ENCODE results near the gene GRB10.
"Not testable (repeated sequence)": the region's sequence is repeated elsewhere in the genome, so short reads cannot be mapped to it uniquely, and the experiment has no call there.

The GRB10 gene

DNA sequence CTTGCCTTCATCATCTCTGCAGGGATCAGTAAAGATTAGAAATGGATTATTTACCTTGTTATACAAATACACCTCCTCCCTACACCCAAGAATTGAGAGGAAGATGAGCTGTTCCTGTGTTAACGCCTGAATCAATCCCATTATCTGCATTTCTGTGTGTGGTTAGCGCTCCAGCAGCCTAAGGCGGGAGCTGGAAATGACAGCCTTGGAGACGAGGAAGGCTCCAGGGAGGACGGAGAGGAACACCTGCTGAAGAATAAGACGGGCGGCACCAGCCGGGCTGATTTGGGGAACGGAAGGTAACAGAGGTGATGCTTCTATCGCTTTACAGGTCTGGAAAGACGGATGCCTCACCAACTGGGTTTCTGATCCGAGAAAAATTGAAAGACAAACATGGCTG is 183.3 kb downstream of the GRB10 start:
- DNase-seq, result no peak

DNA sequence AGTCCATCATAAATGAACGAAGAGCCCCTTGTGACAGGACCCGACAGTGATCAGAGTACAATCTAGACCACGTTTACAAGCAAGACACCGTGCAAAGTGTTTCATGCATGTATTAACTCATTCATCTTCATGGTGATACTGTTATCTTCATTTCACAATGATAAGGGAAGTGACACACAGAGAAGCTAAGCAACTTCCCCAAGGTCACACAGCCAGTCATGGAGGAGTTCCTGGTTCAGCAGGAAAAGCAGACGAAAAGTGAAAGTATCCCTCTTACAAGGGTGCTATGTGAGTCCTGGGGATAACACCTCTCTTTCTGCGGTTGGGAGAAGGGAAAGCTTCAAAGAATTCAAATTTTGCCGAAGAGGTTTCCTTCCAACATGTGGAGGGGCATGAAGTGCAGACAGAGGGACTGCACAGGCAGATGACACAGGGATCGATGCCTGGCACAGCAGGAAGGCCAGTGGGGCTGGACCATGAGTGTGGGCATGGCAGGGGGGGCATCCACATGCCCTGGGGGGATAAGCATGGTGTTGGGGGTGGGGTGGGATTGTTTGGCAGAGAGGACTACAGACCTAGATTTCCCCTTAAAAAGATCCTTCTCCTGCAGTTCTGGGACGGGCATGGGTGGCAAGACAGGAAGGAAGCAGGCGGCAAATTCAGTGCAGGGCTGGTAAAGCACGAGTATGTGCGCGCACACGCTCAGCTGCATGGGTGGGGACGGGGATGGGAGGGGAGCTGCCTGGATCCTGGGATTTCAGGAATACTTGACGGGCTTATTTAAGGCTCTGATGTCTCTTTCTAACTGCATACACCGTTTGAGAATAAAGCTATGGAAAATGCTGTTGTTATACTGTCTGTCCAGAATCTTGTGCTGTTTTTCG is 184.0 kb downstream of the GRB10 start:
- no peak for DNase-seq

DNA sequence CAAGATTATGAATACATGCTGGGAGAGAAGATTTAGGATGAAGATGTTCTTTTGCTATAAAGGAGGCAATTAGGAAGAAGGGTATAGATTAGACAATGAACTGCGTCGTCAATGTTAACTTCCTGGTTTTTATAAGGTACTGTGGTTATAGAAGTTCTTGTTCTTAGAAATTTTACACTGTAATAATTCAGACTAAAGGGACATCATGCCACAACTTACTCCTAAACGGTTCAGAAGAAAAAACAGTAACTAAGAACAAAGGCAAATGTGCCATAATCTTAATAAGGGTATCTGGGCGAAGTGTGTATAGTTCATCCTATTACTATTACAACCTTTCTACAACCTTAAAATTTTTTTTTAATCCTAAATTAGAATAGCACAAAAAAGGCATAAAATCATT is 186.2 kb downstream of the GRB10 start:
- no peak for DNase-seq

DNA sequence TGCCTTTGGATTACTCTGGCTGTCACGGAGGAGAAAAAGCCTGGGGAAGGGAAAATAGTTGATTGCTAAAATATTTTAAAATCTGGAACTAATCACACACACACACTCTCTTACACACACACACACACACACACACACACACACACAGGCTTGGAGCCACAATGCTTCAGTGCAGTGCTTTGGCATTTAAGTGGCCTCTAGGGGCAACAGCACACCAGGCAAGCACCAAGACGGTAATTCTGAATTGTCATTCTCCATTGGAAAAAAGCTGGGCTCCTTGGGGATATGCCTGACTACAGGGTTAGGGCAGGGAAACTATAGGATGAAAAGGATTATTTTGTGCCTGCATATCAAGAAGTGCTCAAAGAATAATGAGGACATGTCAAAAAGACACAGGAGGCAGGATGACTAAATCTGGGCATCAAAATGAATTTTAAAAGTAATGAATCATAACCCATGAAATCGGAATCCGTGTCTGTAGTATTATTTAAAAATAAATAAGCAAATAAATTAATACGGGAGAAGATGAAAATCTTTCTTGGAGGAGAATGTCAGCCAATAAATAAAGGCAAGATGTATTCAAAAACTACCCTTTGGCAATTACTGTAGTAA is 187.1 kb downstream of the GRB10 start:
- no peak for DNase-seq

DNA sequence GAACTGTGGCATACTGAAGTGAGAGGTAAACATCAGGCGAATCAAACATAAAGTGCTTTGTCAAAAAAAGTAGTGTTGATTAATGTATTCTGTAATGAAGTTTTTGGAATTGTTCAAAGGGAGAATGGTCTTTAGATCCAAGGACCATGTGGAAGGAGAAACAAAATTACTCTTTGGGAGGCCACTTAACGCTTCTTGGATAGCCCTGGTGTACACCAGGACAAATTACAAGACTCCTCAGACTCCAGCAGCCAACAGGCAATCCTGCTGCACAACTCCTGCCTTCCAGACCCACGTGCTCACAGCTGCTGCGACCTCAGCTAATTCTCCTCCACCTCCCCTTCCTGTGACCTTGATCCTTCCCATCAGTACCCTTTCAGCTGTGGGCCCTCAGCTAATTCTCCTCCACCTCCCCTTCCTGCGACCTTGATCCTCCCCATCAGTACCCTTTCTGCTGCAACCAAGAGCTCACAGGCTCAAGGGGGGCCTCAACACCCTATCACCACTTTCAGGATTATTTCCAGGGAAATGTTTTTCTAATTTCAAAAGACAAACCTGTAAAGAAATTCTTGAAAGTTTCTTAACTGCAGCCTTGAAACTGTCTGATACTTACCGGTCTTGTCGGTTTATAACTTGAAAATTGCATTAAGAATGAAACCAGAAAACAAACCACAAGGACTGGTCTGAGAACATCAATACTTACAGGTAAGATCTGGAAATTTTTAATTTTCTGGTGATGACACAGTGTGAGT is 187.8 kb downstream of the GRB10 start:
- no peak for DNase-seq

DNA sequence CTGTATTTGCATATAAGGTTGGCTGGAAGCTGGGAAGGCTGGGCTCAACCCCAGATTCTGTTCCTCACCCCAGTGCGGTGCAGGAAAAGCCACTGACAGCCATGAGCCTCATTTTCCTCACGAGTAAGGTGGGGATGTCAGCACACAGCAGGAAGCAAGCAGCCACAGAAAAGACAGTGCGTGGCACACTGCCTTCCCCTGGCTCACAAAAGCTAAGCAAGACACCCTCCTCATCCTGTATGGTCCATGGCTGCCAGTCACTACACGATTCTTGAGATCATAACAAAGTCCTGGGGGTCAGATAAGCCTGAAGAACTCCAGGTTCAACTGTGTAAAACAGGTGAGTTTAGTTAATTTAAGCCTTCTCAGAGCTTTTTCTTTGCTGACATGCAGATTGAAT is 188.6 kb downstream of the GRB10 start:
- DNase-seq, result no peak

DNA sequence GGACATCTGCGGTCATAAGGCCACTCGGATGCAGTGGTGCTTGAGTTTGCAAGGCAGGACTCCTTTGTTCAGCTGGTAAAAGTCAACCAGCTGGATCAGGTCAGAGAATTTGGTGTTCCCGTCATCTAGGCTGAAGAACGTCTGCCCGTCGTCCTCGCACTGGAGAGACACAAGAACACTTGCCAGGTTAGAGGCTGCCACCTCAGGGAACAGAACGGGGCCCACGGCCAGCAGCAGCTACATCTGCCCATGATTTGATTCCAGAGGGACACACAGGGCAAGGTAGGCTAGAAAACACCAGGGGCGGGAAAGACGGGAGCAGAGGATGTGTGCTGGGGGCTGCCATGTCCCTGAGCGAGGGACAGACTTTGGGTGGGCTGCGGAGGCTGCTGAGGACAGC is 189.8 kb downstream of the GRB10 start:
- DNase-seq, result no peak

DNA sequence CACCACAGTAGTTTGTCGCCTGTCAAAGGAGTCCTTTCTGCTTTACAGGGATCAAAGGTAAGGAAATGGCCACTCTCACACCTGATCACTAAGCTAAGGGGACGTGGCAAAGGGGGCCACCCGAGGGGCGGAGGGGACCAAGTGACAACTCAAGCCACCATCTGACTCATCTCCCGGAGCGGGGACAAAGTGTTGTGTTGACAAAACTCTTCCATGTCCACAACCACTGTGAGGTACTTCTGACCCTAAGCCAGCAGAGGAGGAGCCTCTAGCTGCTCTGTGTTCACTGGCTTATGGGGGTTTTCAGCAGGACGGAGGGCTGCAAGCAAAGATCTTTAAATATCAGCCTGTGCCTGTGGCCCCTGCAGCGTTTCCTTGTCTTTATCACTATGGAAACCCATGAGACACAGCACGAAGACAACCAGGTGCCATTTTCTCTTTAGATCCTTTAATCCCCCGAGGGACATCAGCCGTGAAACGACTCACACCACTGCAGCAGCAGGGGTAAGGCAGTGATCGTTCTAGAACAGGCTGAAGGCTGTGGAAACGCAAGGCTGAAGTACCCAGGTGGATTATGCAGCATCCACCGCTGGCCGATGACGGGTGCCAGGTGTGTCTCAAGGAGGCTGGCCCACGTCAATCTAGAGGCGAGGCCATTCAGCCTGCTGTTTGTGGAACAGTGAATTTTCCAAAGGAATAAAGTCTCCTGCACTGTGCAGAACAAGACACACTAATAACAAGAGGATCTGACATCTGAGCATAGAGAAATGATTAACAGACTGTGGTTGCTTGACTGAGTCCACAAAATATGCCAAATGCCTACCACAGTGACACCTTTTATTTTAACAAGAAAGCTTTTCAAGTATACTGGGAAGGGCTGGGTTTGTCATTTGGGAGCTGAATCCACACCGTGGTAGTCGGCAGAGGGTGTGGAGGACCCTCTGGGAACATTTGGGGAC is 190.9 kb downstream of the GRB10 start:
- DNase-seq, result no peak

DNA sequence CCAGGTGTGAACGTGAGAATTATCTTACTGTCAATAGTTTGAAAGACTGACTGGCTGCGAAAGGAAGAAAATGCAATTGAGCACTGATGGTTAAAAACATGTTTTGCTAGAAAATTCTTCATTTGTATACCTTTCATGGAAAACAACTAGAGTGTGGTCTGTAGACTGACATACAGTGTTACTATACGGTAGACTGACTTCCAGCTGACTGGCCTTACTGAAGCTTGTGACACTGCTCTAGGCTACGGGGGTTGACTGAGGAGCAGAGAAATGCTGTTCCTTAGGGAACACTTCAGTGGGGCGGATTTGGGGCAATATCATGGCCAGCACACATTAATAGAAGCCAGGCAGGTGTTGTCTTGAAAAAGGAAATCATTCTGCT is 191.6 kb downstream of the GRB10 start:
- DNase-seq, result no peak

DNA sequence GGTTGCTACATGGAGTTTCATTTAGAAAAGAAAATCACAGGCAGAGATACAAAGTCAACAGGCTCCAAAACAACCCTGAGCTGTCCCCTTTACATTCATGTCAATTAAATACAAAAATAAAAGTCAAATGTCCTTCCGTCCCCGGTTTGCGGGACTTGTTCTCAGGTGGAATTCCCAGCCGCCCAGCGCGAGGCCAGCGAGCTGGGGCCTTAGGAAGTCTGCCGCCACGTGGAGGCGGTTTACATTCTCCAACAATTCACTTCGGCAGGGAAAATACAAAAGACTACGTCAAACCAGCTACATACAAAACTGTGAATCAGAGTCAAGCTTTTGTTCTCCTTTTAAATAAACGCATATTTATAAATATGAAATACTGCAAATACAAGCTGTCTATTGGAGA is 192.2 kb downstream of the GRB10 start:
- no peak for DNase-seq

DNA sequence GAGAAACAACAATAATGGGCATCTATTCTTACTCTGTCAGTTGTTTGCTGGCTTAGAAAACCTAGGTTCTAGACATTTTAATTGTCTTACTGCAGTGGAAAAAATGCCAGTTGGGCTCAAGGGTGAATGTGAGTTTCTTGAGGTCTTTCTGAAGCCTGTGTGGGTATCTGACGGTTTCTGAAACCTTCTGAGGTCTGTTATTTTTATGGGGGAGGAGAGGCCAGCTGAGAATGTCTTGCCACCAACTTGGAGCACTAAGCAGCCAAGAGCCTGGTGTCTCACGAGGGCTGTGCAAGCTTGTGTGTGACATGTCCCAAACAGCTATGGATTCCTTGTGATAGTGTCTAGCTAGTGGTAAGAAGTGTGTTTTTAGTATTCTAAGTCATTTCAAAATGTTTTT is 193.3 kb downstream of the GRB10 start:
- no peak for DNase-seq

DNA sequence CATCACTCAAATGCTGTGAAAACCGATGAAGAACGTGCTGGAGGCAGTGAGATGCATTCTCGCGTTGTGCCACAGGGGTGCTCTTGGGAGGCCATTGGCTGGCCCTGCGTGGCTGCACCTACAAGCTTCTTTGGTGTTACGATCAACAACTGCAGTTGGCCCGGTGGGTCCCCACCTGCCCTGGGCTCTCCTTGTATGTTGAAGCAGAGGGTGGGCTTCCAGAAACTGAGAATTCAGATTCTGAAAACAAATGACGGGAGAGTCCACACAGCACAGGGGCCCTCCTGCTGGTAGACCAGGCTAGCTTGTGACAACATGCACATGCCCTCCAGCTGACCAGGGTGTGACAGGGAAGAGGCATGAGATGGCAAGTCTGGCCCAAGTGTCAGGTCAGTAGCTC is 193.8 kb downstream of the GRB10 start:
- DNase-seq, result no peak

DNA sequence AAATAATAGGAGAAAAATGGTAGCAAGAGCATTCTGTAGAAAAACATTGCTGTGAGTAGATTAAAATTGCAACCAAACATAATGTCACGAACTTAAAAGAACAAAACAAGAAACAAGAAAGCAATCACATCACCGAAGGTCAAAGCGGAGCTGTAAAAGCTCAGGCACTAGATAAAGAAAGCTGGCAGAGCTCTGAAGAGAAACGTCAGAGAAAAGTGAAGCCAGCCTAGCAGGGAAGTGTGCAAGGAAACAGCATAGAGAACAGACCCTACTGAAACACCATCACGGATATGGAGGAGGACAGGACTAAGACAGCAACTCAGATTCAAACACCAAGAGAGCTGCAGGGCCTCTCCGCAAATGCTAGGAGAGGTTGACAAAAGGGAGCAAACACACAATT is 195.0 kb downstream of the GRB10 start:
- DNase-seq, result no peak

DNA sequence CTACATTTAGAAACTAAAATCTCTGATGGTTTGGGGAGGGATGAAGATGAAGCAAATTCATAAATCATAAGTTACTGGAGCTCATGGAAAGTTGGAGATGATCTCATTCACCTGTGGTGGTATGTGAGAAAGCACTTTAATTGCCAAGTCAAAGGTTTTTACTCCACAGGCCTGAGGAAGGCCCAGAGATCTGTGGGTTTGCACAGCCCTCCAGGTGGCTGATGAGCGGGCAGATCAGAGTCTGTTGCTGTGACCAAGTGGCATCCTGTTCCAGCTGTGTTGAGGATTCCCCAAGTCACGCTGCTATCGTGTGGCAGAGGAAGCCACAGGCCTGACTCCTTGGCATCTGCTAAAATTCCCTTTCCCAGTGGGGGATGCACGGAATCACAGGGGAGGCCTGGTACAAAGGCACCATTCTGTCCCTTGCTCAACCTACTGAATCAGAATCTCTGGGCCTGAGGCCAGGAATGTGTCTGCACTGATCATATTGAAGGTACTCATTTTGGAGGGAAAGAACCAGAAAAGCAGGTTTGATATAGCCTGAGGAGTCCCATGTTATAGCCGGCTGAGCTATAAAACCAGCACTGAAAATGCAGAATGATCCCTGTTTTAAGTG is 197.8 kb downstream of the GRB10 start:
- no peak for DNase-seq

DNA sequence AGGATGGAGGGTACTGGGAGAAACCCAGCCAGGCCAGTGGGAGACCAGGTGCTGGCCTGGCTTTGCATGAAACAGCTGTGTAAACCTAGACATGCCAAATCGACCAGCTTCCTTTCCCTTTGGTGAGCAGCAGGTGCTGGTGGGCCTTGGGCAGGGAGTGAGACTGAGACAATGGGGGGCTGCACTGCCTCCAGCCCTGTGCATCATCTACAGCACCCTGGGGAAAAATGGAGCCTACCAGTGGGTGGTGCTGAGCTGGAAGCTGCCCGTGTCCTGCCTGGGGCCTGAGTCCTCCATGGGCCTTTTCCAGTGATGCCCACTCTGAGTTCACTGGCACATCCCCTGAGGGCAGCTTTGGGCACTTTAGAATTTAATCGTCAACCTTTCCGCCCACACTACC is 198.3 kb downstream of the GRB10 start:
- no peak for DNase-seq

DNA sequence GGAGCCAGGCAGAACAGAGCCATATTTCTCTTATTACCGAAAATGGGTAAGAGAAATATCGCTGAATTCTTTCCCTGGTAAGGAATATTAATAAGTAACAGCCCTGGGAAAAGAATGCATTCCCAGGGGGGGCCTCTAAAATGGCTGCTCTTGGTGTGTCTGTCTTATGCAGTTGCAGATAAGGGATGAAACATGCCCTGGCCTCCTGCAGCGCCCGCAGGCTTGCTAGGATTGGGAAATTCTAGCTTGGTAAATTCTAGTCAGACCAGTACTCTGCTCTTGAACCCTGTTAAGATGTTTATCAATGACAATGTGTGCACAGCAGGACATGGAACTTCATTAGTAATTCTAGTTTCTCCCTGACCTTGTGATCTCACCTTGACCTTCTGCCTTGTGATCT is 199.4 kb downstream of the GRB10 start:
- DNase-seq, result not testable (repeated sequence)

DNA sequence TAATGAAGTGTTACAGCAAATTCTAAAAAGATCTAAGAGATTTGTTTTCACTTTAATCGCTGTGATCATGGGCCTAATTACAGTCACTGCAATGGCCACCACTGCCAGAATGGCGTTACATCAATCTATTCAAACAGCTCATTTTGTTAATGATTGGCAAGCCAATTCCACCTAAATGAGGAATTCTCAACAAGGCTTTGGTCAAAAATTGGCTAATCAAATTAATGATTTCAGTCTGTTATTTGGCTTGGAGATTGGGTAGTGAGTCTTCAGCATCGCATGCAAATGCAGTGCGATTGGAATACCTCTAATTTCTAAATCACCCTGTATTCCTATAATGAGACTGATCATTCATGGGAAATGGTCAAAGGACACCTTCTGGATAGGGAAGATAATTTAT is 200.4 kb downstream of the GRB10 start:
- not testable (repeated sequence) for DNase-seq

DNA sequence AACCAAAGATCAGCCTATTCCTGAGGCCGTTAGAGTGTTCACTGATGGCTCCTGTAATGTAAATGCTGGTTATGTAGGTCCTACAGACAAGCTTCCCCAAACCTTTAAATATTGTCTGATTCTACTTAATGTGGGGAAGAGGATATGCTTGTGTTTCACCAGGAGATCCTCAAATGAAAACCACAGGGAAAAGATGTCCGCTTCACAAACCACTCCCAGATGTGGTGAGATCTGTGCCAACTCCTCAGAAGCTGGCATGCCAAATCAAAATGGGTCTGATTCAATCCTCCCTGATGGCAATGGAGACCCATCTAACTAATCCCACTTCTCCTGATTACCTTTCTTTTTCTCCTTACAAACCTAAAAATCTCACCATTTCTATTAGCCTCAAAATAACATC is 202.0 kb downstream of the GRB10 start:
- not testable (repeated sequence) for DNase-seq

DNA sequence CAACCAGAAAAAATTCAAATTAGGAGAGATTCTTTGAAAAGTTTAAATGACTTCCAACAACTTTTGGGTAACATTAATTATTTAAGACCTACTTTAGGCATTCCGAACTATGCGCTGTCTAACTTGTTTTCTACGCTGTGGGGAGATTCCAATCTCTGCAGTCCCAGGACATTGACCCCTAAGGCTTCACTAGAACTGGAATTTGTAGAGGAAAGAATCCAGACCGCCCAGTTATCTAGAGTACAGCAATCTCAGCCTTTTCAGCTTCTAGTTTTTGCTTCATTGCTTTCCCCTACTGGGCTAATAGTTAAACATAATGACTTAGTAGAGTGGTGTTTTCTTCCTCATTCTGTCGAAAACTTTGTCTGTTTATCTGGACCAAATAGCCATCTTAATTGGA is 202.6 kb downstream of the GRB10 start:
- DNase-seq, result no peak

DNA sequence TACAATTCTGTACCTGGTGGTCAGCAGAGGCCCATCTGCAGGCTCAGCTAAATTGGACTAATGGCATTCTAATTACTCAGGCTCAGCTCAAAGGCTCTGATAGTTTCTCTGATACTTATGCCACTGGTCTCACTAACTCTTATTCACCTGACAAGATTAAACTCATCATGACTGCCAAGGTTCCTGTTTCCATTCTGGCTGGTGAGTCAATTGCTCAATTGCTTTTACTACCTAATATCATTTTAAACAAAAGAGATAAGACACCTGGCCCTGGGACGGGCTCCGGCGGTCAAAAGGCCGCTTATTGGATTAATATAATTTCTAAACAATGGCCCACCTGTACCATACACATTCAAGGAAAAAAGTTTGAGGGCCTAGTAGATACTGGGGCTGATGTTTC is 204.6 kb downstream of the GRB10 start:
- not testable (repeated sequence) for DNase-seq

DNA sequence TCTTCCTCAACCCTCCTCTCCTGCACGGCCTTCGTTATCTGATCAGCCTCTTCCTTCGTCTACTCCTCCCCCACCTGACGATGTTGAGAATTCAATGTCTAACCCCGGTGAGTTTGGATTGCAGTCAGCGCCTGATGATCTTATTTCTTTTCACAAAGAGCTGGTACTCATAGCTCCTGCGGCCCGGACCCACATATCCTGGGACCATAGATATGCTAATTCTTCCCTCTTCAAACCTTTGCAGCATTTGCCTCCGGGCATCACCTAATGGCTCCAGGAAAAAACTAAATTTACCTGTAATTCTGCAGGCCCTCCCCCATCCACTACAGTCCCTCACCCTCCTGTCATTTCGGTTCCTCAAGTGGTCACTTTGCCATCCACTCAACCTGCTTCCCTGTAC is 205.1 kb downstream of the GRB10 start:
- no peak for DNase-seq

DNA sequence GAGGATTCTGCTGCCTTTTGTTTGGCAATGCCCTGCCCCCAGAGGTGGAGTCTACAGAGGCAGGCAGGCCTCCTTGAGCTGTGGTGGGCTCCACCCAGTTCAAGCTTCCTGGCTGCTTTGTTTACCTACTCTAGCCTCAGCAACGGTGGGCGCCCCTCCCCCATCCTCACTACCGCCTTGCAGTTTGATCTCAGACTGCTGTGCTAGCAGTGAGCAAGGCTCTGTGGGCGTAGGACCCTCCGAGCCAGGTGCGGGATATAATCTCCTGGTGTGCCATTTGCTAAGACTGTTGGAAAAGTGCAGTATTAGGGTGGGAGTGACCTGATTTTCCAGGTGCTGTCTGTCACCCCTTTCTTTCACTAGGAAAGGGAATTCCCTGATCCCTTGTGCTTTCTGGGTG is 206.3 kb downstream of the GRB10 start:
- not testable (repeated sequence) for DNase-seq

Measured in activated gamma-delta T cell (primary cell).